ENCODE measurements around the gene CLN6. TPM values are rescaled to one million over a fixed set of nuclear protein-coding genes. Genes with fewer than 3 reads are reported as not detected.
"Not testable (repeated sequence)": the region's sequence is repeated elsewhere in the genome, so short reads cannot be mapped to it uniquely, and the experiment has no call there.

Gene CLN6
- total and polyA plus RNA-seq, 2 experiments from 2014 or later = 3.8 to 17.4 TPM

DNA sequence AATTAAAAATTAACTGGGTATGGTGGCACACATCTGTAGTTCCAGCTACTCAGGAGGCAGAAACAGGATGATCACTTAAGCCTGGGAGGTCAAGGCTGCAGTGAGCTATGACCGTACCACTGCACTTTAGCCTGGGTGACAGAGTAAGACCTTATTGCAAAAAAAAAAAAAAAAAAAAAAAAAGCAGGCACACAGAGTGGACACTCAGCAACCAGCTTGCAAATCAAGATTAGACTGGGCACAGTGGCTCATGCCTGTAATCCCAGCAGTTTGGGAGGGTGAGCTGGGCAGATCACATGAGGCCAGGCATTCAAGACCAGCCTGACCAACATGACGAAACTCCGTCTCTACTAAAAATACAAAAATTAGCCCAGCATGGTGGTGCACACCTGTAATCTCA lies 5.4 kb downstream of the CLN6 start:
- Histone ChIP-seq H4K20me1 (ENCODE audit: insufficient read depth) (no peaks in the 10 kb centered on the region), H3K27ac (no peak overlapping the region), H3K9me3 (ENCODE audit: low read depth) (no peaks in the 10 kb centered on the region), H3K36me3 (ENCODE audit: low read depth) (no peaks in the 10 kb centered on the region; the same call in 1 of the 2 replicates), H3K9me2 (ENCODE audit: insufficient read depth) (no peaks in the 10 kb centered on the region), H3K4me3 (no peak overlapping the region), H3K4me2 (ENCODE audit: unreplicated experiment) (no peak overlapping the region), H3K9ac (no peak overlapping the region), H2AFZ (no peak overlapping the region), H3K4me1 (ENCODE audit: insufficient read depth) (peaks cover 6% of the 10 kb centered on the region; the same call in 1 of the 2 replicates), H3K27me3 (replicated peaks; ENCODE audit: insufficient read depth) (no peaks in the 10 kb centered on the region), H3K79me2 (ENCODE audit: insufficient read depth) (peaks cover 63% of the 10 kb centered on the region), H3F3A (ENCODE audit: insufficient read depth) (no peaks in the 10 kb centered on the region)
- in situ Hi-C loops (cut with MboI) = no loop called here
- no peak for TF ChIP-seq EZH2phosphoT487 (IDR thresholded peaks at IDR 0.05; ENCODE audit: insufficient read depth, low read depth)
- TF ChIP-seq EZH2 (IDR thresholded peaks at IDR 0.05; ENCODE audit: insufficient read depth, poor library complexity, severe bottlenecking) = no peak
- DNase-seq = no peak
- 64% methylated on average over 3 of the region's 3 CpGs for WGBS, 2 experiments (ENCODE audit: low coverage in 1 of 2, low lambda C conversion rate in 2 of 2, missing lambda C conversion rate in 2 of 2)

DNA sequence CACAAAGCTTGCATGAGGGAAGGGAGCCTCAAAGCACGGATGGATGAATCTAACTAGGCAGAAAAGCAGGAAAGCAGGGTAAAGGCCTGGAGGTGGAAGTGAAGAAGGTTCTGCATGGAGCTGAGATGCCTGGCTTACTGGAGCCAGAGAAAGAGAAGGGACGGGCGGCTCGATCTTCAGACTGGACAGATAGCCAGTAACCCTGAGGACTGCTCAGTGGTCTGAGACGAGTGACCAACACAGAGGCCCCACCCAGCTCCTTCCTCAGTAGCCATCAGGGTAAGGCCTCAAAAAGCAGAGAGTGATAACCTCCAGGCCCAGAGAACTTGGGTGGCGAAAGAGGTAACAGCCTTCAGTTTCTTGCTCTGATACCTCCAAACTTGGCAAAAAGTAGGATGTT lies 6.4 kb downstream of the CLN6 start:
- H3K27ac ChIP-seq = no peak overlapping the region
- no peak for DNase-seq
- H3K4me3 ChIP-seq = no peak overlapping the region
- H3K9me3 ChIP-seq (ENCODE audit: low read depth) = no peaks in the 10 kb centered on the region
- H3K4me2 ChIP-seq (ENCODE audit: unreplicated experiment) = no peak overlapping the region
- H3K79me2 ChIP-seq (ENCODE audit: insufficient read depth) = peaks cover 62% of the 10 kb centered on the region
- in situ Hi-C loops (cut with MboI) = no loop called here
- no peak overlapping the region for H3K9ac ChIP-seq
- H3K4me1 ChIP-seq (ENCODE audit: insufficient read depth) = 0 out of 2 replicates have a peak, but pooled peaks cover under 1% of the 10 kb centered on the region
- no peaks in the 10 kb centered on the region for H3F3A ChIP-seq (ENCODE audit: insufficient read depth)
- no peaks in the 10 kb centered on the region for H3K9me2 ChIP-seq (ENCODE audit: insufficient read depth)
- WGBS, 2 experiments (ENCODE audit: low coverage in 1 of 2, low lambda C conversion rate in 2 of 2, missing lambda C conversion rate in 2 of 2) = 93 to 97% methylated on average over 6 of the region's 6 CpGs
- TF ChIP-seq EZH2phosphoT487 (IDR thresholded peaks at IDR 0.05; ENCODE audit: insufficient read depth, low read depth) (no peak), EZH2 (IDR thresholded peaks at IDR 0.05; ENCODE audit: insufficient read depth, poor library complexity, severe bottlenecking) (no peak)
- no peaks in the 10 kb centered on the region for H3K27me3 ChIP-seq (replicated peaks; ENCODE audit: insufficient read depth)
- H2AFZ ChIP-seq = no peak overlapping the region
- H3K36me3 ChIP-seq (ENCODE audit: low read depth) = no peaks in the 10 kb centered on the region; the same call in 1 of the 2 replicates
- H4K20me1 ChIP-seq (ENCODE audit: insufficient read depth) = no peaks in the 10 kb centered on the region

DNA sequence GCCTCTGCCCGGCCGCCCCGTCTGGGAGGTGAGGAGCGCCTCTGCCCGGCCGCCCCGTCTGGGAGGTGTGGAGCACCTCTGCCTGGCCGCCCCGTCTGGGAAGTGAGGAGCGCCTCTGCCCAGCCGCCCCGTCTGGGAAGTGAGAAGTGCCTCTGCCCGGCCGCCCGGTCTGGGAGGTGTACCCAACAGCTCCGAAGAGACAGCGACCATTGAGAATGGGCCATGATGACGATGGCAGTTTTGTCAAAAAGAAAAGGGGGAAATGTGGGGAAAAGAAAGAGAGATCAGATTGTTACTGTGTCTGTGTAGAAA lies 7.1 kb downstream of the CLN6 start:
- H3K4me3 ChIP-seq; H3K9ac ChIP-seq; H3K27me3 ChIP-seq (replicated peaks; ENCODE audit: insufficient read depth); H3K9me2 ChIP-seq (ENCODE audit: insufficient read depth); H3F3A ChIP-seq (ENCODE audit: insufficient read depth); H4K20me1 ChIP-seq (ENCODE audit: insufficient read depth); H3K4me2 ChIP-seq (ENCODE audit: unreplicated experiment); DNase-seq; H2AFZ ChIP-seq; H3K9me3 ChIP-seq (ENCODE audit: low read depth); in situ Hi-C loops (cut with MboI); H3K36me3 ChIP-seq (ENCODE audit: low read depth); H3K27ac ChIP-seq; H3K4me1 ChIP-seq (ENCODE audit: insufficient read depth): not testable (repeated sequence)
- peaks cover 54% of the 10 kb centered on the region for H3K79me2 ChIP-seq (ENCODE audit: insufficient read depth)
- 88 to 94% methylated on average over 13 to 18 of the region's 18 CpGs for WGBS, 2 experiments (ENCODE audit: low coverage in 1 of 2, low lambda C conversion rate in 2 of 2, missing lambda C conversion rate in 2 of 2)

DNA sequence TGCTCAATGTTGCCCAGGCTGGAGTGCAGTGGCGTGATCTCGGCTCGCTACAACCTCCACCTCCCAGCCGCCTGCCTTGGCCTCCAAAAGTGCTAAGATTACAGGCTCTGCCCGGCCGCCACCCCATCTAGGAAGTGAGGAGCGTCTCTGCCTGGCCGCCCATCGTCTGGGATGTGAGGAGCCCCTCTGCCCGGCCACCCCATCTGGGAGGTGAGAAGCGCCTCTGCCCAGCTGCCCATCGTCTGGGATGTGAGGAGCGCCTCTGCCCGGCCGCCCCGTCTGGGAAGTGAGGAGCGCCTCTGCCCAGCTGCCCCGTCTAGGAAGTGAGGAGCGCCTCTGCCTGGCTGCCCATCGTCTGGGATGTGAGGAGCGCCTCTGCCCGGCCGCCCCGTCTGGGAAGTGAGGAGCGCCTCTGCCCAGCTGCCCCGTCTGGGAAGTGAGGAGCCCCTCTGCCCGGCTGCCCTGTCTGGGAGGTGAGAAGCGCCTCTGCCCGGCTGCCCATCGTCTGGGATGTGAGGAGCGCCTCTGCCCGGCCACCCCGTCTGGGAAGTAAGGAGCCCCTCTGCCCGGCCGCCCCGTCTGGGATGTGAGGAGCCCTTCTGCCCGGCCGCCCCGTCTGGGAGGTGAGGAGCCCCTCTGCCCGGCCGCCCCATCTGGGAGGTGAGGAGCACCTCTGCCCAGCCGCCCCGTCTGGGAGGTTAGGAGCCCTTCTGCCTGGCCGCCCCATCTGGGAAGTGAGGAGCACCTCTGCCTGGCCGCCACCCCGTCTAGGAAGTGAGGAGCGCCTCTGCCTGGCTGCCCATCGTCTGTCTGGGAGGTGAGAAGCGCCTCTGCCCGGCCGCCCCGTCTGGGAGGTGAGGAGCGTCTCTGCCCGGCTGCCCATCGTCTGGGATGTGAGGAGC lies 7.7 kb downstream of the CLN6 start:
- H3K4me1 ChIP-seq (ENCODE audit: insufficient read depth); H3K4me2 ChIP-seq (ENCODE audit: unreplicated experiment); H3K4me3 ChIP-seq; in situ Hi-C loops (cut with MboI); H3K9ac ChIP-seq; H3K36me3 ChIP-seq (ENCODE audit: low read depth); H3K9me2 ChIP-seq (ENCODE audit: insufficient read depth); H2AFZ ChIP-seq; H3K9me3 ChIP-seq (ENCODE audit: low read depth); H3K27ac ChIP-seq; DNase-seq; H3K27me3 ChIP-seq (replicated peaks; ENCODE audit: insufficient read depth); H4K20me1 ChIP-seq (ENCODE audit: insufficient read depth); H3F3A ChIP-seq (ENCODE audit: insufficient read depth): not testable (repeated sequence)
- WGBS, 2 experiments (ENCODE audit: low coverage in 1 of 2, low lambda C conversion rate in 2 of 2, missing lambda C conversion rate in 2 of 2) = 87 to 92% methylated on average over 15 to 54 of the region's 55 CpGs
- H3K79me2 ChIP-seq (ENCODE audit: insufficient read depth) = peaks cover 48% of the 10 kb centered on the region

GRCh38 chr15:68220967-68221366 lies 8.6 kb downstream of the CLN6 start:
- TF ChIP-seq EZH2 (IDR thresholded peaks at IDR 0.05; ENCODE audit: insufficient read depth, poor library complexity, severe bottlenecking) = no peak
- no peak for TF ChIP-seq EZH2phosphoT487 (IDR thresholded peaks at IDR 0.05; ENCODE audit: insufficient read depth, low read depth)
- Histone ChIP-seq H3K4me2 (ENCODE audit: unreplicated experiment) (no peak overlapping the region), H3K36me3 (ENCODE audit: low read depth) (no peaks in the 10 kb centered on the region; the same call in 1 of the 2 replicates), H3K9me2 (ENCODE audit: insufficient read depth) (no peaks in the 10 kb centered on the region), H3K4me1 (ENCODE audit: insufficient read depth) (no peaks in the 10 kb centered on the region), H4K20me1 (ENCODE audit: insufficient read depth) (no peaks in the 10 kb centered on the region), H3F3A (ENCODE audit: insufficient read depth) (no peaks in the 10 kb centered on the region), H3K79me2 (ENCODE audit: insufficient read depth) (peaks cover 43% of the 10 kb centered on the region), H3K4me3 (no peak overlapping the region), H3K27ac (no peak overlapping the region), H3K27me3 (replicated peaks; ENCODE audit: insufficient read depth) (no peaks in the 10 kb centered on the region), H3K9me3 (ENCODE audit: low read depth) (no peaks in the 10 kb centered on the region), H2AFZ (no peak overlapping the region), H3K9ac (no peak overlapping the region)
- WGBS, 2 experiments (ENCODE audit: low coverage in 1 of 2, low lambda C conversion rate in 2 of 2, missing lambda C conversion rate in 2 of 2) = 94 to 100% methylated on average over 2 to 6 of the region's 6 CpGs
- no peak for DNase-seq
- in situ Hi-C loops (cut with MboI) = no loop called here

Data from GM23248 (cell line).